ENCODE data around the gene ZFAND3. TPM values are rescaled to one million over a fixed set of nuclear protein-coding genes. Genes with fewer than 3 reads are reported as not detected.

Gene ZFAND3
- total and polyA plus RNA-seq, 10 donors, result 9.3 to 63.7 (median 49.9) TPM

- Histone ChIP-seq H3K27ac (no peak overlapping the region), H3K9me3 (no peaks in the 10 kb centered on the region), H3K27me3 (replicated peaks in 1 of 7) (no peaks in the 10 kb centered on the region), H3K36me3 (no peaks in the 10 kb centered on the region), H3K4me1 (peaks cover 9 to 74% (median 40%) of the 10 kb centered on the region in 6 donors), H3K4me3 (no peak overlapping the region)
- intact Hi-C loops (cut with DNase I; ENCODE audit: low total_unique reads), result no loop called here
- 85 to 96% (median 94%) methylated on average over 5 of the region's 5 CpGs for WGBS, 5 donors
- no peak for TF ChIP-seq POLR2A (IDR thresholded peaks at IDR 0.05)
- no peak for TF ChIP-seq CTCF (IDR thresholded peaks at IDR 0.05 in 8 of 11, conservative IDR thresholded peaks at IDR 0.05 in 3 of 11)
- no peak for TF ChIP-seq POLR2AphosphoS5 (IDR thresholded peaks at IDR 0.05)
- no peak for DNase-seq
Observed at GRCh38 chr6:37993596-37993995, 174.1 kb downstream of the ZFAND3 start.

DNA sequence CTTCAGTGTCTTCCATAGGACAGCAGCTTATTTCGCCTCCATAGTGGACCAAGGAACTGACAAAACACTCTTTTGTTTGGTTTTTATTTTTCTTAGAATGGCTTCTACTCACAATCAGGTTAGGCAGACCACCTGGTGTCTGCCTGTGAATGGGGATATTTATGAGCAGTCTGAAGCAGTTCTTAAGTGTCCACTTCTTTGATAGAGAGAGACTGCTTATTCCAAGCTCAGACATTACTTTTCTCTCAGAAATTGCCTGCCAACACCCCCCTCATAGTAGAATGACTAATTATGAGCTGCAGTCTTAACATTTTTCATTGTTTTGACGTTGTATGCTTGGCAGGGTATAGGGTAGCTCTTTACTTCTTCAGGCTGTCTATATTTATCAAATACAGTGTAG, 174.7 kb downstream of the ZFAND3 start:
- H3K4me1 ChIP-seq, result peaks cover 5 to 68% (median 35%) of the 10 kb centered on the region in 6 donors
- WGBS, 5 donors, result 77 to 92% (median 89%) methylated on average over 2 of the region's 2 CpGs
- intact Hi-C loops (cut with DNase I; ENCODE audit: low total_unique reads), result no loop called here
- no peaks in the 10 kb centered on the region for H3K9me3 ChIP-seq
- TF ChIP-seq CTCF (IDR thresholded peaks at IDR 0.05 in 8 of 11, conservative IDR thresholded peaks at IDR 0.05 in 3 of 11) (no peak), POLR2A (IDR thresholded peaks at IDR 0.05) (no peak), POLR2AphosphoS5 (IDR thresholded peaks at IDR 0.05) (no peak)
- DNase-seq, result no peak
- H3K4me3 ChIP-seq, result no peak overlapping the region
- H3K27me3 ChIP-seq (replicated peaks in 1 of 7), result no peaks in the 10 kb centered on the region
- H3K36me3 ChIP-seq, result no peaks in the 10 kb centered on the region
- no peak overlapping the region for H3K27ac ChIP-seq

DNA sequence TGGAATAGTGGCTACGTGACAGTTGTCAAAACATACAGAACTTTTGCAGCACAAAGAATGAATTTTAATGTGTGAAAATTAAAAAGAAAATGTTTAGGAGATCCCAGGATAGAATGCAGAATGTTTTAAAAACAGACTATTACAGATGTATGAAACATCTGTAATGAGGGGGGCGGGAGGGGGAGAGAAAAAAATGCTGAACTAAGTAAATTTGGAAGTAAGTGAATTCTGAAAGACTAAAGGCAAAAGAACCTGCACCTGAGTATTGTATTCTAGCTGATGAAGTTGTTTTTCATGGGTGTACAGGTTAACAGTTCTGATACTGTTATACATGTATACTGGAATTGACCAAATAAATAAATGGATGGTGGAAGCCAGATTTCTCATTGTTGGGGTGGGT, 178.8 kb downstream of the ZFAND3 start:
- Histone ChIP-seq H3K36me3 (no peaks in the 10 kb centered on the region), H3K9me3 (no peaks in the 10 kb centered on the region), H3K27me3 (replicated peaks in 1 of 7) (no peaks in the 10 kb centered on the region), H3K27ac (no peak overlapping the region), H3K4me1 (peaks cover 0 to 30% (median 14%) of the 10 kb centered on the region in 6 donors), H3K4me3 (no peak overlapping the region)
- intact Hi-C loops (cut with DNase I; ENCODE audit: low total_unique reads), result no loop called here
- no peak for DNase-seq
- 91 to 99% (median 97%) methylated on average over 2 of the region's 2 CpGs for WGBS, 5 donors
- TF ChIP-seq CTCF (IDR thresholded peaks at IDR 0.05 in 8 of 11, conservative IDR thresholded peaks at IDR 0.05 in 3 of 11) (no peak), POLR2AphosphoS5 (IDR thresholded peaks at IDR 0.05) (no peak), POLR2A (IDR thresholded peaks at IDR 0.05) (no peak)

DNA sequence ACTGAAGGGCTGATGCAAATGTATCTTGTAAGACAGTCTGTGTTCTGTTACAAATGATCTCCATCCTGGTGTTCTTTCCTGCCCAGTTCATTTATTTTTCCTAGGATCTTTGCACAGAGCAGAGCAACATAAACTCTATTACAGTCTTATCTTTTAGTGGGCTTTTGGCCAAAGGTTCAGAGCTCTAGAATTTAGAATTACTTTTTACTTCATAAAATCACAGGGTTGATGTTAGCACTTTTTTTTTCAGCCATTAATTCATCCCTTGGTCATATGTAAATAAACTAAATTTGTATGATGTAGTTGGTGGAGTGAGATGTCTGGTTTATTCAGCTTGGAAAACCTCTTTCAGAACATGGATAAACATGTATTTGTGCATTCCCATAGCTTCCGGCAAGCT, 181.9 kb downstream of the ZFAND3 start:
- 73 to 94% (median 90%) methylated on average over 1 of the region's 1 CpG for WGBS, 5 donors
- H3K36me3 ChIP-seq, result no peaks in the 10 kb centered on the region
- no peak for DNase-seq
- no peak overlapping the region for H3K27ac ChIP-seq
- no peaks in the 10 kb centered on the region for H3K9me3 ChIP-seq
- H3K27me3 ChIP-seq (replicated peaks in 1 of 7), result no peaks in the 10 kb centered on the region
- no peak overlapping the region for H3K4me3 ChIP-seq
- intact Hi-C loops (cut with DNase I; ENCODE audit: low total_unique reads), result no loop called here
- H3K4me1 ChIP-seq, result peaks cover 0 to 10% (median under 1%) of the 10 kb centered on the region in 6 donors
- no peak for TF ChIP-seq POLR2A (IDR thresholded peaks at IDR 0.05)
- no peak for TF ChIP-seq POLR2AphosphoS5 (IDR thresholded peaks at IDR 0.05)
- no peak for TF ChIP-seq CTCF (IDR thresholded peaks at IDR 0.05 in 8 of 11, conservative IDR thresholded peaks at IDR 0.05 in 3 of 11)

Measured in spleen (tissue), 11 donors.